HG02642 (cell line): ENCODE results near the gene CARMIL1.
"Not testable (repeated sequence)": the region's sequence is repeated elsewhere in the genome, so short reads cannot be mapped to it uniquely, and the experiment has no call there.

ENCODE experiments used
- ATAC-seq: cut with Tn5 transposase; IDR thresholded peaks from one replicate; pipeline ENCODE4 v1.9.1; 2021; ENCODE audit warnings: mild to moderate bottlenecking; ENCODE audit not compliant: unreplicated experiment, poor library complexity

Gene CARMIL1

GRCh38 chr6:25360621-25361020 lies 81.4 kb downstream of the CARMIL1 start:
- ATAC-seq = no peak

GRCh38 chr6:25363427-25363826 lies 84.3 kb downstream of the CARMIL1 start:
- no peak for ATAC-seq

- no peak for ATAC-seq
These were observed 86.0 kb downstream of the CARMIL1 start for GRCh38 chr6:25365154-25365553.

GRCh38 chr6:25366903-25367545 lies 87.8 kb downstream of the CARMIL1 start:
- ATAC-seq = peak; percentile 49

- no peak for ATAC-seq
These were observed 89.9 kb downstream of the CARMIL1 start for GRCh38 chr6:25369036-25369432.

- no peak for ATAC-seq
These were observed 90.4 kb downstream of the CARMIL1 start for GRCh38 chr6:25369433-25370177.

GRCh38 chr6:25370178-25371036 lies 91.2 kb downstream of the CARMIL1 start:
- no peak for ATAC-seq

GRCh38 chr6:25371037-25371347 lies 91.8 kb downstream of the CARMIL1 start:
- ATAC-seq = no peak

- no peak for ATAC-seq
These were observed 96.0 kb downstream of the CARMIL1 start for GRCh38 chr6:25375125-25375524.

- no peak for ATAC-seq
These were observed 98.5 kb downstream of the CARMIL1 start for GRCh38 chr6:25377664-25378063.

- no peak for ATAC-seq
These were observed 101.9 kb downstream of the CARMIL1 start for GRCh38 chr6:25381077-25381476.

GRCh38 chr6:25382476-25382875 lies 103.3 kb downstream of the CARMIL1 start:
- ATAC-seq = not testable (repeated sequence)

GRCh38 chr6:25384234-25384633 lies 105.1 kb downstream of the CARMIL1 start:
- no peak for ATAC-seq

- ATAC-seq = no peak
These were observed 105.8 kb downstream of the CARMIL1 start for GRCh38 chr6:25384967-25385366.

GRCh38 chr6:25387483-25387882 lies 108.3 kb downstream of the CARMIL1 start:
- ATAC-seq = peak; percentile 68

- peak; percentile 22 for ATAC-seq
These were observed 108.7 kb downstream of the CARMIL1 start for GRCh38 chr6:25387911-25388310.

- ATAC-seq = no peak
These were observed 109.6 kb downstream of the CARMIL1 start for GRCh38 chr6:25388776-25389175.

GRCh38 chr6:25389471-25389870 lies 110.3 kb downstream of the CARMIL1 start:
- ATAC-seq = no peak

- ATAC-seq = no peak
These were observed 113.2 kb downstream of the CARMIL1 start for GRCh38 chr6:25392372-25392771.

GRCh38 chr6:25395731-25396130 lies 116.6 kb downstream of the CARMIL1 start:
- no peak for ATAC-seq

- ATAC-seq = no peak
These were observed 118.2 kb downstream of the CARMIL1 start for GRCh38 chr6:25397406-25397805.
